ENCODE measurements around the gene HIPK1. TPM values are rescaled to one million over a fixed set of nuclear protein-coding genes. Genes with fewer than 3 reads are reported as not detected.

The HIPK1 gene
- total and polyA plus RNA-seq, 9 donors = 17.1 to 29.8 (median 27.4) TPM

DNA sequence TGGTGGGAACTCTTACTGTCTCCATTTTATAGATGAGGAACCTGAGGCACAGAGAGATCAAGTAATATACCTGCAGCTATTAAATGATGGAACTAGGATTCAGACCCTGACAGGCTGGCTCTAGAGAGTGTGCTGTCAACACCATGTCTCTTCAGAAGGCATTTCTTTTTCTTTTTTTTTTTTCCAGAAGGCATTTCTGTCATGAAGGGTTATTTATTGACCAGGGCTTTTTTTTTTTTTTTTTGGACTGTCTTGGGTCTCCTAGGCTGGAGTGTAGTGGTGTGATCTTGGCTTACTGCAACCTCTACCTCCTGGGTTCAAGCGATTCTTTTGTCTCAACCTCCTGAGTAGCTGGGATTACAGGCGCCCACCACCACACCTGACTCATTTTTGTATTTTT lies 22.6 kb downstream of the HIPK1 start:
- Histone ChIP-seq H3K9me3 (replicated peaks; ENCODE audit: control insufficient read depth, low read depth, low read length) (no peaks in the 10 kb centered on the region), H3K4me1 (ENCODE audit: control insufficient read depth, insufficient read depth, low read length) (peaks cover 3% of the 10 kb centered on the region), H3K36me3 (ENCODE audit: control insufficient read depth, insufficient read depth, low read length) (peaks cover 7% of the 10 kb centered on the region), H3K27me3 (ENCODE audit: control insufficient read depth, insufficient read depth, low read length) (no peaks in the 10 kb centered on the region), H3K27ac (ENCODE audit: low read length) (no peak overlapping the region), H3K4me3 (ENCODE audit: low read length) (no peak overlapping the region)
- WGBS (ENCODE audit: insufficient coverage) = no CpG with 5 or more reads among the region's 2 CpGs
- DNase-seq = no peak

GRCh38 chr1:113957984-113958383 lies 28.9 kb downstream of the HIPK1 start:
- H3K4me3 ChIP-seq (ENCODE audit: low read length) = no peak overlapping the region
- H3K27me3 ChIP-seq (ENCODE audit: control insufficient read depth, insufficient read depth, low read length) = no peaks in the 10 kb centered on the region
- H3K27ac ChIP-seq (ENCODE audit: low read length) = no peak overlapping the region
- peaks cover 26% of the 10 kb centered on the region for H3K36me3 ChIP-seq (ENCODE audit: control insufficient read depth, insufficient read depth, low read length)
- no peaks in the 10 kb centered on the region for H3K9me3 ChIP-seq (replicated peaks; ENCODE audit: control insufficient read depth, low read depth, low read length)
- DNase-seq = no peak
- no peaks in the 10 kb centered on the region for H3K4me1 ChIP-seq (ENCODE audit: control insufficient read depth, insufficient read depth, low read length)
- WGBS (ENCODE audit: insufficient coverage) = no CpG with 5 or more reads among the region's 1 CpG

DNA sequence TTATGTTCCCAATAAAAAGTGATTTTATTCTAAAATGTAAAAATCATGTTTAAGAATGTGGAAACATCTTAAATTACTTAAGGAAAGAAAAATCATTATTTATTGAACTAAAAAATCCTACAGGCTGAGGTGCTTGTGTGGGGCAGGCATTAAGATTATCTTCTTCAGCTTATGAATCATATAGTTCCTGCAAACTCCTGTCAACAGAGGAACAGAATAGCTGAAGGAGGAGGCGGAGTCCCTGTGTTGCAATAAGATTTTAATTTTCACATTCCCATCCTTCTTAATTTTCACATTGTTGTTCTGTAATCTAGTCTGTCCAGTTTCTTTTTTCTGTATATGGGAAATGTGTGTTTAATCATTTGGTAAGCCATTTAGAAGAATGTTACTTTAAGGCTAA lies 29.6 kb downstream of the HIPK1 start:
- WGBS (ENCODE audit: insufficient coverage) = no CpG with 5 or more reads among the region's 1 CpG
- no peaks in the 10 kb centered on the region for H3K4me1 ChIP-seq (ENCODE audit: control insufficient read depth, insufficient read depth, low read length)
- H3K4me3 ChIP-seq (ENCODE audit: low read length) = no peak overlapping the region
- no peaks in the 10 kb centered on the region for H3K9me3 ChIP-seq (replicated peaks; ENCODE audit: control insufficient read depth, low read depth, low read length)
- H3K27ac ChIP-seq (ENCODE audit: low read length) = no peak overlapping the region
- DNase-seq = no peak
- H3K36me3 ChIP-seq (ENCODE audit: control insufficient read depth, insufficient read depth, low read length) = peaks cover 31% of the 10 kb centered on the region
- H3K27me3 ChIP-seq (ENCODE audit: control insufficient read depth, insufficient read depth, low read length) = no peaks in the 10 kb centered on the region

- Histone ChIP-seq H3K27me3 (ENCODE audit: control insufficient read depth, insufficient read depth, low read length) (no peaks in the 10 kb centered on the region), H3K27ac (ENCODE audit: low read length) (no peak overlapping the region), H3K36me3 (ENCODE audit: control insufficient read depth, insufficient read depth, low read length) (peaks cover 36% of the 10 kb centered on the region), H3K9me3 (replicated peaks; ENCODE audit: control insufficient read depth, low read depth, low read length) (no peaks in the 10 kb centered on the region), H3K4me3 (ENCODE audit: low read length) (no peak overlapping the region), H3K4me1 (ENCODE audit: control insufficient read depth, insufficient read depth, low read length) (no peaks in the 10 kb centered on the region)
- no peak for DNase-seq
- WGBS (ENCODE audit: insufficient coverage) = 89% methylated on average over 5 of the region's 12 CpGs
Observed at GRCh38 chr1:113963281-113963906, 34.3 kb downstream of the HIPK1 start.

DNA sequence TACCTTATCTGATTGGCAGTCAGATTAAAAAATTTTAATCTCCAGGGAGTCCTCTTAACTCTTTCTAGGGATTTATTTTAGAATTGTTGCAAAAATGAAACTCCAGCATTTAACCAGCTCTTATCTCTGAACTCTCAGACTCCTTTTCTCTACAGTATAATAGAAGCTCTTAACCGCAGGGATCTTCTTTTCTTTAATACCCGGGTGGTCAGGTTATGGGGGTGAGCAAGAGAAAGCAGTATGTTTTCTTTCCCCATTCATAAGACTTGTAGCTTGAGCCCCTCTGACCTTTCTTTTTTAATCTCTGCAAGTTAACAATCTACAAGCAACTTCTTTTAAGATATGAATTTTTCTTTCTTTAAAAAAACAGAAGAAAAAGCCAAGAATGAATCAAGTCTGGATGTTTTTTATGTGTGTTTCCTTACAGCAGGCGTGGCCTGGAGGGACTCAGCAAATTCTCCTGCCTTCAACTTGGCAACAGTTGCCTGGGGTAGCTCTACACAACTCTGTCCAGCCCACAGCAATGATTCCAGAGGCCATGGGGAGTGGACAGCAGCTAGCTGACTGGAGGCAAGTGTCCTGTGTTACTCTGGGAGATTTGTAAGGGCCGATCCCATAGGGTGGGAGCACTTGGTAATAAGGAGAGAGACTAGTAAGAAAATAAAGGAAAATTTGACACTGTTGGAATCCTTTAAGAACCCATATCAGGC lies 36.7 kb downstream of the HIPK1 start:
- Histone ChIP-seq H3K27me3 (ENCODE audit: control insufficient read depth, insufficient read depth, low read length) (no peaks in the 10 kb centered on the region), H3K36me3 (ENCODE audit: control insufficient read depth, insufficient read depth, low read length) (peaks cover 53% of the 10 kb centered on the region), H3K9me3 (replicated peaks; ENCODE audit: control insufficient read depth, low read depth, low read length) (no peaks in the 10 kb centered on the region), H3K4me1 (ENCODE audit: control insufficient read depth, insufficient read depth, low read length) (no peaks in the 10 kb centered on the region), H3K4me3 (ENCODE audit: low read length) (no peak overlapping the region), H3K27ac (ENCODE audit: low read length) (no peak overlapping the region)
- DNase-seq = no peak
- 80% methylated on average over 1 of the region's 4 CpGs for WGBS (ENCODE audit: insufficient coverage)

DNA sequence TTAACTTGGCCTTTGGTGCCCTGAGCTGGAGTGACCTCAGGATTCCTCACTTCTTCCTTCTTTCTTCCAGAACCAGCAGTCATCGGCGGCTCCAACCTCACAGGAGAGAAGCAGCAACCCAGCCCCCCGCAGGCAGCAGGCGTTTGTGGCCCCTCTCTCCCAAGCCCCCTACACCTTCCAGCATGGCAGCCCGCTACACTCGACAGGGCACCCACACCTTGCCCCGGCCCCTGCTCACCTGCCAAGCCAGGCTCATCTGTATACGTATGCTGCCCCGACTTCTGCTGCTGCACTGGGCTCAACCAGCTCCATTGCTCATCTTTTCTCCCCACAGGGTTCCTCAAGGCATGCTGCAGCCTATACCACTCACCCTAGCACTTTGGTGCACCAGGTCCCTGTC lies 43.8 kb downstream of the HIPK1 start:
- Histone ChIP-seq H3K27ac (ENCODE audit: low read length) (no peak overlapping the region), H3K27me3 (ENCODE audit: control insufficient read depth, insufficient read depth, low read length) (no peaks in the 10 kb centered on the region), H3K4me1 (ENCODE audit: control insufficient read depth, insufficient read depth, low read length) (peaks cover 7% of the 10 kb centered on the region), H3K4me3 (ENCODE audit: low read length) (no peak overlapping the region), H3K36me3 (ENCODE audit: control insufficient read depth, insufficient read depth, low read length) (peaks cover 54% of the 10 kb centered on the region), H3K9me3 (replicated peaks; ENCODE audit: control insufficient read depth, low read depth, low read length) (no peaks in the 10 kb centered on the region)
- no peak for DNase-seq
- WGBS (ENCODE audit: insufficient coverage) = 99% methylated on average over 9 of the region's 9 CpGs

DNA sequence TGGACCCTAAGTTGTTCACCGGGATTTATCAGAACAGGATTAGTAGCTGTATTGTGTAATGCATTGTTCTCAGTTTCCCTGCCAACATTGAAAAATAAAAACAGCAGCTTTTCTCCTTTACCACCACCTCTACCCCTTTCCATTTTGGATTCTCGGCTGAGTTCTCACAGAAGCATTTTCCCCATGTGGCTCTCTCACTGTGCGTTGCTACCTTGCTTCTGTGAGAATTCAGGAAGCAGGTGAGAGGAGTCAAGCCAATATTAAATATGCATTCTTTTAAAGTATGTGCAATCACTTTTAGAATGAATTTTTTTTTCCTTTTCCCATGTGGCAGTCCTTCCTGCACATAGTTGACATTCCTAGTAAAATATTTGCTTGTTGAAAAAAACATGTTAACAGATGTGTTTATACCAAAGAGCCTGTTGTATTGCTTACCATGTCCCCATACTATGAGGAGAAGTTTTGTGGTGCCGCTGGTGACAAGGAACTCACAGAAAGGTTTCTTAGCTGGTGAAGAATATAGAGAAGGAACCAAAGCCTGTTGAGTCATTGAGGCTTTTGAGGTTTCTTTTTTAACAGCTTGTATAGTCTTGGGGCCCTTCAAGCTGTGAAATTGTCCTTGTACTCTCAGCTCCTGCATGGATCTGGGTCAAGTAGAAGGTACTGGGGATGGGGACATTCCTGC lies 46.2 kb downstream of the HIPK1 start:
- Histone ChIP-seq H3K27ac (ENCODE audit: low read length) (no peak overlapping the region), H3K27me3 (ENCODE audit: control insufficient read depth, insufficient read depth, low read length) (no peaks in the 10 kb centered on the region), H3K9me3 (replicated peaks; ENCODE audit: control insufficient read depth, low read depth, low read length) (no peaks in the 10 kb centered on the region), H3K4me1 (ENCODE audit: control insufficient read depth, insufficient read depth, low read length) (peaks cover 21% of the 10 kb centered on the region), H3K36me3 (ENCODE audit: control insufficient read depth, insufficient read depth, low read length) (peaks cover 31% of the 10 kb centered on the region), H3K4me3 (ENCODE audit: low read length) (no peak overlapping the region)
- no peak for DNase-seq
- WGBS (ENCODE audit: insufficient coverage) = 38% methylated on average over 1 of the region's 4 CpGs

- peak; percentile 60 for DNase-seq
- Histone ChIP-seq H3K9me3 (replicated peaks; ENCODE audit: control insufficient read depth, low read depth, low read length) (no peaks in the 10 kb centered on the region), H3K4me3 (ENCODE audit: low read length) (no peak overlapping the region), H3K36me3 (ENCODE audit: control insufficient read depth, insufficient read depth, low read length) (peaks cover 27% of the 10 kb centered on the region), H3K27me3 (ENCODE audit: control insufficient read depth, insufficient read depth, low read length) (no peaks in the 10 kb centered on the region), H3K27ac (ENCODE audit: low read length) (peak overlapping the region; percentile 30), H3K4me1 (ENCODE audit: control insufficient read depth, insufficient read depth, low read length) (peaks cover 33% of the 10 kb centered on the region)
- 20% methylated on average over 1 of the region's 4 CpGs for WGBS (ENCODE audit: insufficient coverage)
Observed at GRCh38 chr1:113976609-113977278, 47.6 kb downstream of the HIPK1 start.

- Histone ChIP-seq H3K27me3 (ENCODE audit: control insufficient read depth, insufficient read depth, low read length) (no peaks in the 10 kb centered on the region), H3K36me3 (ENCODE audit: control insufficient read depth, insufficient read depth, low read length) (peaks cover 17% of the 10 kb centered on the region), H3K4me3 (ENCODE audit: low read length) (no peak overlapping the region), H3K9me3 (replicated peaks; ENCODE audit: control insufficient read depth, low read depth, low read length) (no peaks in the 10 kb centered on the region), H3K4me1 (ENCODE audit: control insufficient read depth, insufficient read depth, low read length) (peaks cover 45% of the 10 kb centered on the region), H3K27ac (ENCODE audit: low read length) (peak overlapping the region; percentile 89)
- WGBS (ENCODE audit: insufficient coverage) = 40% methylated on average over 1 of the region's 3 CpGs
- no peak for DNase-seq
Observed at GRCh38 chr1:113977906-113978305, 48.8 kb downstream of the HIPK1 start.
